Heart right ventricle (tissue), 16 donors: ENCODE measurements around the gene MDM2. TPM values are rescaled to one million over a fixed set of nuclear protein-coding genes. Genes with fewer than 3 reads are reported as not detected.

Experiments
- ATAC-seq, 8 donors: fragments of 200-7000 bp; cut with Tn5 transposase; one replicate each; pipeline ENCODE4 v1.9.1; 2020; ENCODE audit warnings: mild to moderate bottlenecking in 8 of 8, moderate library complexity in 8 of 8, moderate number of reproducible peaks in 1 of 8
- DNase-seq, 2 donors: peaks; one replicate each; pipeline ENCODE4 v3.0.0-alpha.2; 2020
- H3K27ac ChIP-seq, 10 donors: fragments of 200-600 bp; sonication (generic) in 2 of 10; one replicate each; pipeline versions ENCODE4 v1.5.0 to v1.8.0; 2020 to 2022; ENCODE audit warnings: mild to moderate bottlenecking in 3 of 10
- H3K27me3 ChIP-seq, 7 donors: fragments of 200-600 bp; one replicate each; pipeline ENCODE4 v1.8.0; 2021 to 2022; ENCODE audit warnings: mild to moderate bottlenecking in 2 of 7
- H3K36me3 ChIP-seq, 9 donors: fragments of 200-600 bp; sonication (generic) in 1 of 9; one replicate each; pipeline versions ENCODE4 v1.5.0 to v1.8.0; 2020 to 2022; ENCODE audit warnings: mild to moderate bottlenecking in 2 of 9
- H3K4me1 ChIP-seq, 9 donors: fragments of 200-600 bp; sonication (generic) in 1 of 9; one replicate each; pipeline versions ENCODE4 v1.5.0 to v1.8.0; 2020 to 2022; ENCODE audit warnings: mild to moderate bottlenecking in 4 of 9
- H3K4me3 ChIP-seq, 10 donors: fragments of 200-600 bp; sonication (generic) in 2 of 10; one replicate each; pipeline versions ENCODE4 v1.5.0 to v1.8.0; 2020 to 2022; ENCODE audit warnings: mild to moderate bottlenecking in 7 of 10, moderate library complexity in 2 of 10
- H3K9me3 ChIP-seq, 11 donors: fragments of 200-600 bp in 10 of 11; sonication (generic) in 2 of 11; one replicate each; pipeline versions ENCODE4 v1.5.0 to v1.8.0; 2013 to 2022; ENCODE audit warnings: mild to moderate bottlenecking in 2 of 11, control low read depth in 1 of 11, moderate library complexity in 1 of 11
- whole genome bisulfite sequencing, 2 donors: extraction: QIAGEN DNeasy Blood & Tissue Kit; methylation state at CpG; one replicate each; pipeline ENCODE4 v1.1.7; 2013; ENCODE audit warnings: inconsistent platforms in 1 of 2; 5-methylcytosine and 5-hydroxymethylcytosine counted together
- intact Hi-C, 10 donors: fragments of 100-400 bp; cut with DNase I; formaldehyde crosslinking; loops; one replicate each; pipeline versions ENCODE4 v1.11.1 to v1.14.2; 2022
- polyA plus RNA-seq, 2 donors: library from polyadenylated mRNA; stranded (reverse); fragments of 200-250 nt; gene quantifications; one replicate each; pipeline ENCODE4 v1.2.3, GENCODE V29; 2013
- total RNA-seq, 10 donors: library from RNA; stranded (reverse); fragmentation: NEBNext Ultra II Directional in 3 of 10; extraction: Animal tissue kit (Norgen Biotek cat#: 25700) in 3 of 10; gene quantifications; one replicate each; pipeline versions ENCODE4 v1.2.1 to v1.2.4, GENCODE V29; 2021 to 2023
- TF ChIP-seq, protein P1 (sequence below), 9 donors: fragments of 200-600 bp; sonication (generic) in 2 of 9; IDR thresholded peaks; one replicate each; pipeline versions ENCODE4 v1.5.0 to v1.8.0; 2021 to 2022; ENCODE audit warnings: antibody characterized with exemption in 9 of 9, mild to moderate bottlenecking in 5 of 9, moderate library complexity in 1 of 9
- donor health status: Arrhythmogenic right ventricular cardiomyopathy.
- donor health status: ischemic (EF 13 %, LVEDD 7.1; RV severe dilation, severe dysfunction).
- donor health status: healthy with polysubstance abuse.
- donor health status: DM: no; HTN: yes; CAD: no.
- donor health status: DM: no; HTN: no; CAD: no.
- donor health status: ischemic (EF 25% LVEDD 6.9; RV normal size, moderate dysfunction).
- donor health status: ischemic (EF 25% LVEDD 5.7; RV mildly dilated, moderate dysfunction).
- donor health status: healthy.
- donor health status: DM: yes; HTN: yes; CAD: no.
- donor health status: Ischemic cardiomyopathy.
- donor health status: ischemic (EF 35%, LVEDD 5.7; RV mildly dilated, moderate dysfunction).
- donor health status: nonischemic (EF 11% LVEDD 7.7; RV severe dilation, severe dysfunction).
- donor health status: DM: yes; HTN: yes; CAD: no.
- donor health status: PGD.
- donor health status: ischemic (EF 29% LVEDD 5.4; RV normal size, mild dysfunction).
- donor health status: nonischemic (EF 23%, LVEDD 6.1; RV moderate dilation, normal function).

Gene MDM2
- total and polyA plus RNA-seq, 12 donors, result 15.9 to 95.5 (median 47.1) TPM

DNA sequence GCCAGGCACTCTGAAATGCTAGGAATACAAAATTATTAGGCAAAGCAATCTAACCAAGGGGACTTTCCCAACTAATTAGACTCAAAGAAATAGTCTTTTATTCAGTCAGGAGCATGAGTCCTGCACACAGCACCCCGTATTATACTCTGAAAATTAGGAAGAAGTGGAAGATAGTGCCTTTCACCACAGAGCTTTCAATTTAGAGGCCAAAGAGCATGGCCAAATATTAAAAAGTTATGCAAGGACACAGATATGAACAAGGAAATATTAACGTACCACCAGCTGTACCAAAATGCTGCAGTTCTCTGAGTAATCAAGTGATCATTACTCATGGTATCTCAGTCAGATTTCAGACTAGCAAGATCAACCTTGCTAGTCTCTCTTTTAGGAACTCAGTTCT is 22.6 kb upstream of the MDM2 start:
- Histone ChIP-seq H3K27me3 (no peaks in the 10 kb centered on the region), H3K4me3 (no peak overlapping the region), H3K9me3 (no peaks in the 10 kb centered on the region), H3K36me3 (no peaks in the 10 kb centered on the region), H3K27ac (peak overlapping the region in 1 of 10 donors; percentile 83), H3K4me1 (peaks cover 0 to 51% (median 5%) of the 10 kb centered on the region in 9 donors)
- intact Hi-C loops, result no loop called here
- 65 to 80% methylated on average over 2 of the region's 2 CpGs for WGBS, 2 donors
- TF ChIP-seq, protein P1, sequence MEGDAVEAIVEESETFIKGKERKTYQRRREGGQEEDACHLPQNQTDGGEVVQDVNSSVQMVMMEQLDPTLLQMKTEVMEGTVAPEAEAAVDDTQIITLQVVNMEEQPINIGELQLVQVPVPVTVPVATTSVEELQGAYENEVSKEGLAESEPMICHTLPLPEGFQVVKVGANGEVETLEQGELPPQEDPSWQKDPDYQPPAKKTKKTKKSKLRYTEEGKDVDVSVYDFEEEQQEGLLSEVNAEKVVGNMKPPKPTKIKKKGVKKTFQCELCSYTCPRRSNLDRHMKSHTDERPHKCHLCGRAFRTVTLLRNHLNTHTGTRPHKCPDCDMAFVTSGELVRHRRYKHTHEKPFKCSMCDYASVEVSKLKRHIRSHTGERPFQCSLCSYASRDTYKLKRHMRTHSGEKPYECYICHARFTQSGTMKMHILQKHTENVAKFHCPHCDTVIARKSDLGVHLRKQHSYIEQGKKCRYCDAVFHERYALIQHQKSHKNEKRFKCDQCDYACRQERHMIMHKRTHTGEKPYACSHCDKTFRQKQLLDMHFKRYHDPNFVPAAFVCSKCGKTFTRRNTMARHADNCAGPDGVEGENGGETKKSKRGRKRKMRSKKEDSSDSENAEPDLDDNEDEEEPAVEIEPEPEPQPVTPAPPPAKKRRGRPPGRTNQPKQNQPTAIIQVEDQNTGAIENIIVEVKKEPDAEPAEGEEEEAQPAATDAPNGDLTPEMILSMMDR (IDR thresholded peaks at IDR 0.05), result no peak
- ATAC-seq, result peak in 1 of 8 donors; percentile 52
- no peak for DNase-seq

DNA sequence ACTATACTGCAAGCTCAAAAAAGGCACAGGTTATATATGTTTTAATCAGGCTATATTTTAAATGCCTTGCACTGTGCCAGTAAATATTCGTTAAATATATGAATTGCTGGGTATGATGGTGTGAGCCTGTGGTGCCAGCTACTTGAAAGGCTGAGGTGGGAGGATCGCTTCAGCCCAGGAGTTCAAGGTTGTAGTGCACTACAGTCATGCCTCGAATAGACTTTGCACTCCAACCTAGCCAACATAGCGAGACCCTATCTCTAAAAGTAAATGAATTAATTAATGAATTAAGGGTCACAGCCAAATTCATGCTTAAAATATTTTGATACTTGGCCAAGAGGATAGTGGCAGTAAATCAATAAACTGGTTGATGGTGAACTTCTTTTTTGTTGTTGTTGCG is 22.2 kb upstream of the MDM2 start:
- DNase-seq (no peak), ATAC-seq (no peak)
- peak overlapping the region in 1 of 10 donors; percentile 83 for H3K27ac ChIP-seq
- no peak overlapping the region for H3K4me3 ChIP-seq
- H3K36me3 ChIP-seq, result no peaks in the 10 kb centered on the region
- H3K27me3 ChIP-seq, result no peaks in the 10 kb centered on the region
- no peaks in the 10 kb centered on the region for H3K9me3 ChIP-seq
- H3K4me1 ChIP-seq, result peaks cover 0 to 51% (median 5%) of the 10 kb centered on the region in 9 donors
- intact Hi-C loops, result no loop called here
- TF ChIP-seq, protein P1 (IDR thresholded peaks at IDR 0.05), result no peak
- WGBS, 2 donors, result 92 to 93% methylated on average over 5 of the region's 5 CpGs

DNA sequence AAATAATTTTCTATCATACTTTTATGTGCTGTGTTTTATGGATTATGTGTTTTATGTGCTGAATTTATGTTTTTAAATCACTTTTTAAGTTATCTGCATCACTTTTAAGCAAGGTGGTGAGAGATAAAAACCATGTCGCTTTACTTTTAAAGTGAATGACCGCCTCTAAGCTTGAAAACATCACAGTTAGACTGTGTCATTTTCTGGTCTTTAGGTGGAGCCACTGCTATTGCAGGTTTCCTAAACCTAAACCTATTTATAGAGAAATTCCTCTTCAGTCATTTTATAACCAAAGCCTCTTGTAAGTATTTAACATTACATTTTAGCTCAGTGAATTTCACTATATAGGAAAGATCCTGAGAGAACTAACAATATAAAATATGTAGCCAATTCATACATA is 21.0 kb upstream of the MDM2 start:
- H3K4me1 ChIP-seq, result peaks cover 0 to 51% (median 5%) of the 10 kb centered on the region in 9 donors
- H3K27me3 ChIP-seq, result no peaks in the 10 kb centered on the region
- H3K27ac ChIP-seq, result peak overlapping the region in 8 of 10 donors; percentile 20 to 83 (median 51)
- H3K36me3 ChIP-seq, result no peaks in the 10 kb centered on the region
- H3K9me3 ChIP-seq, result no peaks in the 10 kb centered on the region
- DNase-seq (no peak), ATAC-seq (no peak)
- H3K4me3 ChIP-seq, result no peak overlapping the region
- intact Hi-C loops, result no loop called here
- TF ChIP-seq, protein P1 (IDR thresholded peaks at IDR 0.05), result no peak
- WGBS, 2 donors, result 84 to 86% methylated on average over 2 of the region's 2 CpGs

DNA sequence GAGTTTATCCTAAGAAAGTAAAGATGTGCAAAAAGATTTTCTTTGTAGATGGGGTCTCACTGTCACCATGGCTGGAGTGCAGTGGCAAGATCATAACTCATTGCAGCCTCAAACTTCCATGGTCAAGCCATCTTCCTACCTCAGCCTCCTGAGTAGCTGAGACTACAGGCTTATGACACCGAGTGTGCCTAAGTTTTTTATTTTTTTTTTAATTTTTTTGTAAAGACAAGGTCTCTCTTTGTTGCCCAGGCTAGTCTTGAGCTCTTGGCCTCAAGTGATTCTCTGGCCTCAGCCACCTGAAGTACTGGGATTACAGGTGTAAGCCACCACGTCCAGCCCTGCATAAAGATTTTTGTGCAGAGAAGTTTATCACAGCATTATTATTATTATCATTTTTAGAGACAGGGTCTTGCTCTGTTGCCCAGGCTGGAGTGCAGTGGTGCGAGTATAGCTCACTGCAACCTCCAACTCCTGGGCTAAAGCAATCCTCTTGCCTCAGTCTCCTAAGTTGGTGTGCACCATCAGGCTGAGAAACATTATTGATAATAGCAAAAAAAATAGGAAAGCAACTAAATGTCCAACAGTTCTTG is 19.3 kb upstream of the MDM2 start:
- 95 to 96% methylated on average over 3 of the region's 3 CpGs for WGBS, 2 donors
- peak overlapping the region in 1 of 10 donors; percentile 83 for H3K27ac ChIP-seq
- no peaks in the 10 kb centered on the region for H3K36me3 ChIP-seq
- H3K4me3 ChIP-seq, result no peak overlapping the region
- intact Hi-C loops, result no loop called here
- no peaks in the 10 kb centered on the region for H3K27me3 ChIP-seq
- DNase-seq (no peak), ATAC-seq (no peak)
- TF ChIP-seq, protein P1 (IDR thresholded peaks at IDR 0.05), result no peak
- no peaks in the 10 kb centered on the region for H3K9me3 ChIP-seq
- H3K4me1 ChIP-seq, result peaks cover 0 to 50% (median 5%) of the 10 kb centered on the region in 9 donors
